Left lobe of liver (tissue), 2 donors: Measurements from ENCODE around the gene TSEN54. TPM values are rescaled to one million over a fixed set of nuclear protein-coding genes. Genes with fewer than 3 reads are reported as not detected.
"Not testable (repeated sequence)": the region's sequence is repeated elsewhere in the genome, so short reads cannot be mapped to it uniquely, and the experiment has no call there.

Experiments used
- ATAC-seq: fragments of 200-7000 bp; cut with Tn5 transposase; one replicate; pipeline ENCODE4 v1.9.1; 2020; ENCODE audit warnings: mild to moderate bottlenecking, moderate library complexity
- DNase-seq: peaks from one replicate; pipeline ENCODE4 v3.0.0-alpha.2; 2020; ENCODE audit warnings: low spot score
- total RNA-seq: library from RNA; stranded (reverse); gene quantifications from one replicate; pipeline ENCODE4 v1.2.1, GENCODE V29; 2021
- donor health status: DM: no; HTN: no; CAD: no; lungs with moderate emphysema.
- donor health status: DM: no; HTN: yes; CAD: no.

TSEN54 gene
- total RNA-seq, result 15.9 TPM

- ATAC-seq (peak; percentile 73), DNase-seq (peak; percentile 97)
Measured at GRCh38 chr17:75516255-75516618, at the start of gene TSEN54. TSEN54 (plus strand) TSS chr17:75516528; CDS start chr17:75516561, 33 bp downstream.

- ATAC-seq, result peak; percentile 23
- no peak for DNase-seq
Measured at GRCh38 chr17:75468291-75468754, 48.0 kb upstream of the TSEN54 start.

- DNase-seq, result no peak
- ATAC-seq, result peak; percentile 33
Measured at GRCh38 chr17:75468779-75469373, 47.5 kb upstream of the TSEN54 start.

GRCh38 chr17:75471207-75471606, 45.1 kb upstream of the TSEN54 start:
- DNase-seq, result no peak
- ATAC-seq, result no peak

- peak; percentile 78 for ATAC-seq
- DNase-seq, result no peak
Measured at GRCh38 chr17:75472119-75472518, 44.2 kb upstream of the TSEN54 start.

GRCh38 chr17:75473246-75473645, 43.1 kb upstream of the TSEN54 start:
- ATAC-seq, result no peak
- DNase-seq, result no peak

GRCh38 chr17:75474736-75475135, 41.6 kb upstream of the TSEN54 start:
- DNase-seq (no peak), ATAC-seq (no peak)

- DNase-seq (no peak), ATAC-seq (no peak)
Measured at GRCh38 chr17:75475144-75475835, 41.0 kb upstream of the TSEN54 start.

- DNase-seq, result no peak
- peak; percentile 48 for ATAC-seq
Measured at GRCh38 chr17:75475851-75476250, 40.5 kb upstream of the TSEN54 start.

- ATAC-seq (peak; percentile 30), DNase-seq (no peak)
Measured at GRCh38 chr17:75476271-75476671, 40.1 kb upstream of the TSEN54 start.

GRCh38 chr17:75476752-75477489, 39.4 kb upstream of the TSEN54 start:
- DNase-seq (peak; percentile 45), ATAC-seq (peak; percentile 44)

- DNase-seq, ATAC-seq: not testable (repeated sequence)
Measured at GRCh38 chr17:75477490-75477862, 38.9 kb upstream of the TSEN54 start.

GRCh38 chr17:75478508-75478907, 37.8 kb upstream of the TSEN54 start:
- ATAC-seq (no peak), DNase-seq (no peak)

GRCh38 chr17:75480281-75480680, 36.0 kb upstream of the TSEN54 start:
- ATAC-seq (no peak), DNase-seq (no peak)

- ATAC-seq (peak; percentile 10), DNase-seq (no peak)
Measured at GRCh38 chr17:75481194-75482068, 34.9 kb upstream of the TSEN54 start.

GRCh38 chr17:75482098-75482942, 34.0 kb upstream of the TSEN54 start:
- ATAC-seq, result no peak

GRCh38 chr17:75485688-75486087, 30.6 kb upstream of the TSEN54 start:
- ATAC-seq (no peak), DNase-seq (no peak)

More at GRCh38 chr17:75482098-75482942, 34.0 kb upstream of the TSEN54 start:
- no peak for DNase-seq

- DNase-seq, result no peak
- no peak for ATAC-seq
Measured at GRCh38 chr17:75486151-75486550, 30.2 kb upstream of the TSEN54 start.

GRCh38 chr17:75486951-75487350, 29.4 kb upstream of the TSEN54 start:
- ATAC-seq, result no peak
- no peak for DNase-seq
